K562 (cell line): ENCODE results near the gene SLC39A13. TPM values are rescaled to one million over a fixed set of nuclear protein-coding genes. Genes with fewer than 3 reads are reported as not detected.

ENCODE experiments used
- ATAC-seq: fragments of 200-7000 bp; cut with Tn5 transposase; 3 replicates; pipeline ENCODE4 v1.9.1; 2020; ENCODE audit warnings: moderate library complexity
- BruUV-seq: library from RNA; stranded (reverse); fragments of 400-500 nt; replicated peaks from 2 replicates; lab custom pipeline; 2021; lab: Mats Ljungman, UMichigan
- CTCF ChIA-PET: fragments of 300-600 bp; formaldehyde crosslinking; extraction: SDS; loops from one replicate; lab custom pipeline; 2021; ENCODE audit warnings: low intra/inter-chr PET ratio; lab: Yijun Ruan, JAX
- POLR2A ChIA-PET: fragments of 300-600, 350-650 bp; sonication (Branson Sonifier 250); formaldehyde crosslinking; extraction: SDS; loops from one replicate; lab custom pipeline; 2021; ENCODE audit warnings: antibody characterized with exemption, inconsistent platforms; lab: Yijun Ruan, JAX
- DNase-seq, 4 experiments: peaks; one replicate each; pipeline versions ENCODE4 v3.0.0 to v3.0.0-alpha.2; 2011 to 2018; ENCODE audit warnings: low spot score in 3 of 4, mixed read lengths in 3 of 4; ENCODE audit errors: extremely low read depth in 1 of 4
- FAIRE-seq: peaks from 2 replicates; lab custom pipeline; 2011; peaks lifted over from hg19 to GRCh38; lab: Jason Lieb, UNC
- H2AFZ ChIP-seq: 2 replicates; pipeline ENCODE4 v1.6.0; 2011; ENCODE audit warnings: low read depth, low read length, control low read depth, inconsistent platforms
- H3K27ac ChIP-seq: fragments of 200-600 bp; 3 replicates; pipeline ENCODE4 v1.8.0; 2011; ENCODE audit warnings: low read depth, mild to moderate bottlenecking, control low read depth, inconsistent platforms, low read length, moderate library complexity, mixed read lengths; ENCODE audit errors: extremely low read depth
- H3K27me3 ChIP-seq, 2 experiments: fragments of 300-600 bp in 1 of 2; 2 replicates in 1 of 2; 3 replicates in 1 of 2; pipeline versions ENCODE4 v1.6.0 to v1.8.0; 2011; ENCODE audit warnings: inconsistent platforms in 2 of 2, low read length in 2 of 2, mild to moderate bottlenecking in 1 of 2, mixed read lengths in 1 of 2, moderate library complexity in 1 of 2; ENCODE audit not compliant: control insufficient read depth in 2 of 2, insufficient read depth in 2 of 2
- H3K36me3 ChIP-seq: fragments of 300-600 bp; 3 replicates; pipeline ENCODE4 v1.8.0; 2011; ENCODE audit warnings: mild to moderate bottlenecking, low read length, inconsistent platforms; ENCODE audit not compliant: control insufficient read depth, insufficient read depth
- H3K4me1 ChIP-seq, 2 experiments: fragments of 200-600 bp in 1 of 2; replicated peaks in 1 of 2; 2 replicates in 1 of 2; 3 replicates in 1 of 2; pipeline versions ENCODE4 v1.5.1 to v1.8.0; 2011; ENCODE audit warnings: inconsistent platforms in 2 of 2, low read length in 2 of 2, mild to moderate bottlenecking in 1 of 2, mixed read lengths in 1 of 2, moderate library complexity in 1 of 2; ENCODE audit not compliant: control insufficient read depth in 2 of 2, insufficient read depth in 2 of 2
- H3K4me2 ChIP-seq: 2 replicates; pipeline ENCODE4 v1.6.1; 2011; ENCODE audit warnings: low read length, control low read depth, inconsistent platforms, mixed read lengths; ENCODE audit not compliant: insufficient read depth
- H3K4me3 ChIP-seq: fragments of 200-600 bp; sonication (generic), shearing (Covaris generic); 2 replicates; pipeline ENCODE4 v1.5.1; 2016; ENCODE audit warnings: control low read depth, inconsistent platforms
- H3K79me2 ChIP-seq: fragments of 200-600 bp; 3 replicates; pipeline ENCODE4 v1.8.0; 2011; ENCODE audit warnings: low read length, inconsistent platforms; ENCODE audit not compliant: control insufficient read depth, insufficient read depth
- H3K9ac ChIP-seq, 2 experiments: 2 replicates each; pipeline versions ENCODE4 v1.6.0 to v1.6.1; 2011; ENCODE audit warnings: low read depth in 2 of 2, low read length in 2 of 2, control low read depth in 1 of 2, inconsistent platforms in 1 of 2, mild to moderate bottlenecking in 1 of 2, mixed read lengths in 1 of 2; ENCODE audit not compliant: insufficient read depth in 1 of 2
- H3K9me1 ChIP-seq: one replicate; pipeline ENCODE4 v1.6.0; 2011; ENCODE audit warnings: inconsistent platforms, mild to moderate bottlenecking, low read length, moderate library complexity; ENCODE audit not compliant: control insufficient read depth, insufficient read depth
- H3K9me3 ChIP-seq: replicated peaks from 2 replicates; pipeline ENCODE4 v1.5.1; 2011; ENCODE audit warnings: low read depth, low read length, inconsistent platforms; ENCODE audit not compliant: control insufficient read depth, insufficient read depth
- H4K20me1 ChIP-seq: replicated peaks from 2 replicates; pipeline ENCODE4 v1.6.1; 2011; ENCODE audit warnings: low read length, inconsistent platforms, mixed read lengths; ENCODE audit not compliant: control insufficient read depth, insufficient read depth
- CBFB ChIP-seq: sonication (generic); formaldehyde crosslinking; IDR thresholded peaks from 2 replicates; pipeline ENCODE4 v1.4.0; 2020; ENCODE audit warnings: mild to moderate bottlenecking, missing genetic modification reagents
- ILF3 ChIP-seq: fragments of 450-650 bp; IDR thresholded peaks from 2 replicates; pipeline ENCODE4 v1.6.1; 2018; ENCODE audit warnings: antibody characterized with exemption, mild to moderate bottlenecking, moderate library complexity, borderline replicate concordance
- RAD51 ChIP-seq: fragments of 450-650 bp; IDR thresholded peaks from 2 replicates; pipeline ENCODE4 v1.7.1; 2016; ENCODE audit warnings: low read depth, mild to moderate bottlenecking, borderline replicate concordance
- ZNF121 ChIP-seq: sonication (generic); formaldehyde crosslinking; conservative IDR thresholded peaks from 2 replicates; pipeline ENCODE4 v1.8.0; 2022; ENCODE audit warnings: missing genetic modification reagents
- WGBS: fragments of 100-300 bp; shearing (Covaris generic); methylation state at CpG from one replicate; pipeline ENCODE4 v1.1.6; 2016; ENCODE audit warnings: low coverage, mixed read lengths; ENCODE audit not compliant: insufficient coverage; ENCODE audit errors: missing lambda C conversion rate; 5-methylcytosine and 5-hydroxymethylcytosine counted together
- in situ Hi-C: fragments of 300-500 bp; cut with MboI; formaldehyde crosslinking; loops from 4 replicates; pipeline ENCODE4 v1.15.0; 2018; ENCODE audit warnings: inconsistent platforms, mixed read lengths
- intact Hi-C: fragments of 100-400 bp; cut with micrococcal nuclease; formaldehyde crosslinking; loops from 2 replicates; pipeline ENCODE4 v1.14.2; 2022
- polyA plus RNA-seq, 8 experiments: library from polyadenylated mRNA; depleted of rRNA in 4 of 8; stranded (reverse) in 5 of 8; unstranded in 3 of 8; fragments of >200 nt; fragmentation: Nextera tagmentation in 2 of 8; fragmentation: Illumina TruSeq in 1 of 8; extraction: Ambion mirVana in 2 of 8; extraction: Trizol in 1 of 8; gene quantifications; 2 replicates each; pipeline versions ENCODE4 v1.2.1 to v1.2.3, GENCODE V29; 2011 to 2014; ENCODE audit warnings: inconsistent platforms in 1 of 8, missing spikeins in 1 of 8
- total RNA-seq, 7 experiments: library from RNA; depleted of rRNA in 6 of 7; stranded (reverse); fragments of >200 nt in 6 of 7; fragmentation: Illumina TruSeq in 2 of 7; extraction: Trizol in 2 of 7; gene quantifications; 2 replicates each; pipeline versions ENCODE4 v1.2.1 to v1.2.3, GENCODE V29; 2011 to 2021; ENCODE audit warnings: low replicate concordance in 1 of 7
- TF ChIP-seq, protein P1 (sequence below): sonication (generic); formaldehyde crosslinking; IDR thresholded peaks from 2 replicates; pipeline ENCODE4 v1.8.1; 2023; ENCODE audit warnings: mild to moderate bottlenecking, missing genetic modification reagents
- TF ChIP-seq, protein P2 (sequence below): fragments of 450-650 bp; IDR thresholded peaks from 2 replicates; pipeline ENCODE4 v1.6.1; 2016; ENCODE audit warnings: low read depth, mild to moderate bottlenecking, moderate library complexity
- TF ChIP-seq, protein P3 (sequence below): fragments of 200-600 bp; sonication (generic); IDR thresholded peaks from one replicate; pipeline ENCODE4 v1.6.1; 2012; ENCODE audit warnings: mild to moderate bottlenecking, low read depth, low read length, inconsistent platforms
- TF ChIP-seq, protein P4 (sequence below): sonication (generic); formaldehyde crosslinking; IDR thresholded peaks from 2 replicates; pipeline ENCODE4 v1.8.0; 2022; ENCODE audit warnings: missing genetic modification reagents, mild to moderate bottlenecking, borderline replicate concordance

The SLC39A13 gene
- total and polyA plus RNA-seq, 9 of the 15 experiments (the other 6 are each of a cell fraction or from before 2014, with no cell fraction given): 0.17 to 15.9 (median 3.2) TPM

DNA sequence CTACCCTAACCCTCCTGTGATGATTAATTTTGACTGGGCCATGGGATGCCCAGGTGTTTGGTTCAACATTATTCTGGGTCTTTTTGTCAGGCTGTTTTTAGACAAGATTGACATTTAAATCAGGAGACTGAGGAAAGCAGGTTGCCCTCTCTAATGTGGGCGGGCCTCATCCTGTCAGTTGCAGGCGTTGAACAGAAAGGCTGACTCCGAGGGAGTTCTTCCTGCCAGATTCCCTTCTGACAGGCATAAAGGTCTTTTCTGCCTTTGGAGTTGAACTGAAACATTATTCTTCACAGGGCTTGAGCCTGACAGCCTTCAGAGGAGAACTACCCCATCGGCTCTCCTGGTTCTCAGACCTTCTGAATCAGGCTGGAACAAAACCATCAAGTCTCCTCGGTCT is 22.1 kb downstream of the SLC39A13 start:
- Histone ChIP-seq H3K9ac (peak overlapping the region in 1 of 2 experiments; percentile 72; a peak in 1 of 4 replicates), H3K4me2 (no peak overlapping the region), H3K36me3 (peaks cover 1% of the 10 kb centered on the region; the same call in 1 of the 3 replicates), H3K27ac (no peak overlapping the region), H4K20me1 (no peaks in the 10 kb centered on the region; the same call in 1 of the 2 replicates), H2AFZ (peak overlapping the region; percentile 22; the same call in 1 of the 2 replicates), H3K4me3 (no peak overlapping the region), H3K27me3 (no peaks in the 10 kb centered on the region), H3K9me3 (no peaks in the 10 kb centered on the region), H3K4me1 (peaks cover 0 to 7% of the 10 kb centered on the region in 2 experiments; a peak in 2 of 5 replicates), H3K79me2 (peaks cover 7% of the 10 kb centered on the region), H3K9me1 (no peaks in the 10 kb centered on the region)
- intact Hi-C loops: no loop called here
- ChIA-PET POLR2A (no interaction called here), CTCF (no interaction called here)
- FAIRE-seq (no peak), DNase-seq (no peak), ATAC-seq (no peak)
- 34% methylated on average over 5 of the region's 5 CpGs for WGBS
- no TSS peak for BruUV-seq
- in situ Hi-C loops: no loop called here
- TF ChIP-seq, protein P1, sequence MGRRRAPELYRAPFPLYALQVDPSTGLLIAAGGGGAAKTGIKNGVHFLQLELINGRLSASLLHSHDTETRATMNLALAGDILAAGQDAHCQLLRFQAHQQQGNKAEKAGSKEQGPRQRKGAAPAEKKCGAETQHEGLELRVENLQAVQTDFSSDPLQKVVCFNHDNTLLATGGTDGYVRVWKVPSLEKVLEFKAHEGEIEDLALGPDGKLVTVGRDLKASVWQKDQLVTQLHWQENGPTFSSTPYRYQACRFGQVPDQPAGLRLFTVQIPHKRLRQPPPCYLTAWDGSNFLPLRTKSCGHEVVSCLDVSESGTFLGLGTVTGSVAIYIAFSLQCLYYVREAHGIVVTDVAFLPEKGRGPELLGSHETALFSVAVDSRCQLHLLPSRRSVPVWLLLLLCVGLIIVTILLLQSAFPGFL: no peak
- TF ChIP-seq CBFB (CRISPR knock-in tag) (no peak), ZNF121 (CRISPR knock-in tag) (no peak), RAD51 (no peak), ILF3 (no peak)
- TF ChIP-seq, protein P2, sequence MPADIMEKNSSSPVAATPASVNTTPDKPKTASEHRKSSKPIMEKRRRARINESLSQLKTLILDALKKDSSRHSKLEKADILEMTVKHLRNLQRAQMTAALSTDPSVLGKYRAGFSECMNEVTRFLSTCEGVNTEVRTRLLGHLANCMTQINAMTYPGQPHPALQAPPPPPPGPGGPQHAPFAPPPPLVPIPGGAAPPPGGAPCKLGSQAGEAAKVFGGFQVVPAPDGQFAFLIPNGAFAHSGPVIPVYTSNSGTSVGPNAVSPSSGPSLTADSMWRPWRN: no peak
- TF ChIP-seq, protein P3, sequence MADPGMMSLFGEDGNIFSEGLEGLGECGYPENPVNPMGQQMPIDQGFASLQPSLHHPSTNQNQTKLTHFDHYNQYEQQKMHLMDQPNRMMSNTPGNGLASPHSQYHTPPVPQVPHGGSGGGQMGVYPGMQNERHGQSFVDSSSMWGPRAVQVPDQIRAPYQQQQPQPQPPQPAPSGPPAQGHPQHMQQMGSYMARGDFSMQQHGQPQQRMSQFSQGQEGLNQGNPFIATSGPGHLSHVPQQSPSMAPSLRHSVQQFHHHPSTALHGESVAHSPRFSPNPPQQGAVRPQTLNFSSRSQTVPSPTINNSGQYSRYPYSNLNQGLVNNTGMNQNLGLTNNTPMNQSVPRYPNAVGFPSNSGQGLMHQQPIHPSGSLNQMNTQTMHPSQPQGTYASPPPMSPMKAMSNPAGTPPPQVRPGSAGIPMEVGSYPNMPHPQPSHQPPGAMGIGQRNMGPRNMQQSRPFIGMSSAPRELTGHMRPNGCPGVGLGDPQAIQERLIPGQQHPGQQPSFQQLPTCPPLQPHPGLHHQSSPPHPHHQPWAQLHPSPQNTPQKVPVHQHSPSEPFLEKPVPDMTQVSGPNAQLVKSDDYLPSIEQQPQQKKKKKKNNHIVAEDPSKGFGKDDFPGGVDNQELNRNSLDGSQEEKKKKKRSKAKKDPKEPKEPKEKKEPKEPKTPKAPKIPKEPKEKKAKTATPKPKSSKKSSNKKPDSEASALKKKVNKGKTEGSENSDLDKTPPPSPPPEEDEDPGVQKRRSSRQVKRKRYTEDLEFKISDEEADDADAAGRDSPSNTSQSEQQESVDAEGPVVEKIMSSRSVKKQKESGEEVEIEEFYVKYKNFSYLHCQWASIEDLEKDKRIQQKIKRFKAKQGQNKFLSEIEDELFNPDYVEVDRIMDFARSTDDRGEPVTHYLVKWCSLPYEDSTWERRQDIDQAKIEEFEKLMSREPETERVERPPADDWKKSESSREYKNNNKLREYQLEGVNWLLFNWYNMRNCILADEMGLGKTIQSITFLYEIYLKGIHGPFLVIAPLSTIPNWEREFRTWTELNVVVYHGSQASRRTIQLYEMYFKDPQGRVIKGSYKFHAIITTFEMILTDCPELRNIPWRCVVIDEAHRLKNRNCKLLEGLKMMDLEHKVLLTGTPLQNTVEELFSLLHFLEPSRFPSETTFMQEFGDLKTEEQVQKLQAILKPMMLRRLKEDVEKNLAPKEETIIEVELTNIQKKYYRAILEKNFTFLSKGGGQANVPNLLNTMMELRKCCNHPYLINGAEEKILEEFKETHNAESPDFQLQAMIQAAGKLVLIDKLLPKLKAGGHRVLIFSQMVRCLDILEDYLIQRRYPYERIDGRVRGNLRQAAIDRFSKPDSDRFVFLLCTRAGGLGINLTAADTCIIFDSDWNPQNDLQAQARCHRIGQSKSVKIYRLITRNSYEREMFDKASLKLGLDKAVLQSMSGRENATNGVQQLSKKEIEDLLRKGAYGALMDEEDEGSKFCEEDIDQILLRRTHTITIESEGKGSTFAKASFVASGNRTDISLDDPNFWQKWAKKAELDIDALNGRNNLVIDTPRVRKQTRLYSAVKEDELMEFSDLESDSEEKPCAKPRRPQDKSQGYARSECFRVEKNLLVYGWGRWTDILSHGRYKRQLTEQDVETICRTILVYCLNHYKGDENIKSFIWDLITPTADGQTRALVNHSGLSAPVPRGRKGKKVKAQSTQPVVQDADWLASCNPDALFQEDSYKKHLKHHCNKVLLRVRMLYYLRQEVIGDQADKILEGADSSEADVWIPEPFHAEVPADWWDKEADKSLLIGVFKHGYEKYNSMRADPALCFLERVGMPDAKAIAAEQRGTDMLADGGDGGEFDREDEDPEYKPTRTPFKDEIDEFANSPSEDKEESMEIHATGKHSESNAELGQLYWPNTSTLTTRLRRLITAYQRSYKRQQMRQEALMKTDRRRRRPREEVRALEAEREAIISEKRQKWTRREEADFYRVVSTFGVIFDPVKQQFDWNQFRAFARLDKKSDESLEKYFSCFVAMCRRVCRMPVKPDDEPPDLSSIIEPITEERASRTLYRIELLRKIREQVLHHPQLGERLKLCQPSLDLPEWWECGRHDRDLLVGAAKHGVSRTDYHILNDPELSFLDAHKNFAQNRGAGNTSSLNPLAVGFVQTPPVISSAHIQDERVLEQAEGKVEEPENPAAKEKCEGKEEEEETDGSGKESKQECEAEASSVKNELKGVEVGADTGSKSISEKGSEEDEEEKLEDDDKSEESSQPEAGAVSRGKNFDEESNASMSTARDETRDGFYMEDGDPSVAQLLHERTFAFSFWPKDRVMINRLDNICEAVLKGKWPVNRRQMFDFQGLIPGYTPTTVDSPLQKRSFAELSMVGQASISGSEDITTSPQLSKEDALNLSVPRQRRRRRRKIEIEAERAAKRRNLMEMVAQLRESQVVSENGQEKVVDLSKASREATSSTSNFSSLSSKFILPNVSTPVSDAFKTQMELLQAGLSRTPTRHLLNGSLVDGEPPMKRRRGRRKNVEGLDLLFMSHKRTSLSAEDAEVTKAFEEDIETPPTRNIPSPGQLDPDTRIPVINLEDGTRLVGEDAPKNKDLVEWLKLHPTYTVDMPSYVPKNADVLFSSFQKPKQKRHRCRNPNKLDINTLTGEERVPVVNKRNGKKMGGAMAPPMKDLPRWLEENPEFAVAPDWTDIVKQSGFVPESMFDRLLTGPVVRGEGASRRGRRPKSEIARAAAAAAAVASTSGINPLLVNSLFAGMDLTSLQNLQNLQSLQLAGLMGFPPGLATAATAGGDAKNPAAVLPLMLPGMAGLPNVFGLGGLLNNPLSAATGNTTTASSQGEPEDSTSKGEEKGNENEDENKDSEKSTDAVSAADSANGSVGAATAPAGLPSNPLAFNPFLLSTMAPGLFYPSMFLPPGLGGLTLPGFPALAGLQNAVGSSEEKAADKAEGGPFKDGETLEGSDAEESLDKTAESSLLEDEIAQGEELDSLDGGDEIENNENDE: no peak
- TF ChIP-seq, protein P4, sequence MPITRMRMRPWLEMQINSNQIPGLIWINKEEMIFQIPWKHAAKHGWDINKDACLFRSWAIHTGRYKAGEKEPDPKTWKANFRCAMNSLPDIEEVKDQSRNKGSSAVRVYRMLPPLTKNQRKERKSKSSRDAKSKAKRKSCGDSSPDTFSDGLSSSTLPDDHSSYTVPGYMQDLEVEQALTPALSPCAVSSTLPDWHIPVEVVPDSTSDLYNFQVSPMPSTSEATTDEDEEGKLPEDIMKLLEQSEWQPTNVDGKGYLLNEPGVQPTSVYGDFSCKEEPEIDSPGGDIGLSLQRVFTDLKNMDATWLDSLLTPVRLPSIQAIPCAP (CRISPR knock-in tag): no peak
